GM18867 (cell line): ENCODE results near the gene RAB3C.

Experiments
- ATAC-seq: cut with Tn5 transposase; IDR thresholded peaks from one replicate; pipeline ENCODE4 v1.9.1; 2021; ENCODE audit warnings: mild to moderate bottlenecking, moderate library complexity; ENCODE audit not compliant: unreplicated experiment

RAB3C gene

DNA sequence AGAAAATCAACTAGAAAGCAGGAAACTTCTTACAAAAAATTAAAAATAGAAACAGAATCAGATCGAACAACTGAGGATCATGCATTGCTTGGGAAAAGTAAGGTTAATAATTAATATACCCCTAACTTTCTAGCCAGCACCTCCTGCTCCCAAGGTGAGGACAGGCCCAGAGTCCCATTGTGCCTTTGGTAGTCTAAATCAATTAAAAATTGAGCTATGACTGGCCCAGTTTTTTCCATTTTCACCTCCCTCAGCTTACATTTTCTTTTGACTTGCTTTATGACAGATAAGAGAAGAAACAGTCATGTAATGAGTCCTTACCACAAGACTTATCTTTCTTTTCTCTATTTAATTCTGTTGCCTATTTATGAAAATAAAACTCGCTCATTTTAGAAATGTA is 182.2 kb downstream of the RAB3C start:
- no peak for ATAC-seq

- no peak for ATAC-seq
These were observed 184.2 kb downstream of the RAB3C start for GRCh38 chr5:58767104-58767503.

DNA sequence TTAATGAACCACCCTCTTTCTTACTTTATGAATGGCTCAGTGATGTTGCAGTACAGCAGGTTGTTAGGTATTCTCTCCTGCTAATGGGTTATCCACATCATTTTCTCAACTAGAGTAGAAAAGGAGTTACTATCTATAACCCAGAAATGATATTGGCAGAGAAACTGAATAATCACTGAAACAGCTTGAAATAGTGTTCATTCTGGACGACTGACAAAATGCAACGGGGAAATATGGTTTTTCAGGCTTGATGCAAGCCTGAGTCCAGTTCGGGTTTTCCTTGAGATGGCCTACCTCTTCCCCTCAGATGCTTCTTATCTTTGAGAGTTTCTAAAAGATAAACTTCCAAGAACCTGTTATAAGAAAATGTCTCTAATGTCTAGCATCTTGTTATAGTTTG is 187.3 kb downstream of the RAB3C start:
- no peak for ATAC-seq

GRCh38 chr5:58771796-58772195 is 188.9 kb downstream of the RAB3C start:
- no peak for ATAC-seq

DNA sequence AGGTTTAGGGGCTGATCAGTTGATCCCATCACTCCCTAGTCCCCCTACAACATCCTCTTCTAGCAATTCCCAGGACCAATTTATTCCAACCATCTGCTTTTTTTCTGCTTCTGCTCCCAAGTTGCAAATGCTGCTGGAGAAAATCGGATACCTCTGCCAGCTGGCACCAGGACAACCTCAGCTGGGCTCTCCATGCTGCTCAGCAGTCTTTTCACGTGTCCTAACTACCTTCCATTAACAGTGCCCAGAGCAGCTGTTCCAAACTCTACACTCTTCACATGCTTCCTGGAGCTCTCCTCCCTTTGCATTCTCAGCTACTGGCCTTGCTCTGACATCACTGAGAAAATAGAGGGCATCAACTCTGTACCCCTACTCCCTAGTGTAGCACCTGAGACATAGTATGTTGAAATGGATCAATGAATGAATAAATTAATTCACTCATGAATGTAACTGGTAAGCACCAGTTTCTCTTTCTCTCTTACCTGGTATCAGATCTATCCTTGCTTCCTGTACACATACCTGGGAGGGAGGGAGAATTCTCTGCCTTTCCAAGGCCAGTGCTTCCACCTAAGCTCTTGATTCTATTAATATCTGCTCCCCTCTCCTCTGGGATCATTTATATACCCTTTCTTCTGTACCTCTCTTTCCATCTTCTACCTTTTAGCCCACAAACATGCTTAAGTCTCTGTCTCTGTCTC is 191.0 kb downstream of the RAB3C start:
- ATAC-seq, result no peak

GRCh38 chr5:58774937-58775336 is 192.1 kb downstream of the RAB3C start:
- no peak for ATAC-seq

DNA sequence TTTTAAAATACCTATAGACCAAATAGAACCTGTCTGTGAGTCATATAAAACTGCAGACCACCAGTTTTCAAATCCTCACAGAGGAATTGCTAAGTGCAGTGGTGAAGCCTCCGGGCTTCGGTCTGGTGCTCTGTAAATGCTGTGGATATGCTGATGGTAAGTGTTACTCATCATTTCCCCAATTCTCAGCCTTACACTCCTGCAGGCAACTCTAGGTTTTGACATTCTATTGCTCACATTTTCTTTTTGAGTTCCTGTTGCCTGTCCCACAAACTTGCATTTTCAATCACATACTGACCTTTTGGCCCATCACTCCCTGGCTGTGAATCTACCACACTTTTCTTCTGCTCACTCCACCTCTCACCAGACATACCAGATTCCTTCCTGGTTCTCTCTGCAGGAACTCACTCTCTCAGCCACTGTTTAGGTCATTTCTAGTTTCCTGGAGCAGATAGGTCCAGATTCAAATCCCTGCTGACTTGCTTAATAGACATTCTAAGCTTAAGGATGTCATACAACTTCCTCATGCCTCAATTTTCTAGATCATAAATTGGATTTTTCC is 192.9 kb downstream of the RAB3C start:
- ATAC-seq, result peak; percentile 90

DNA sequence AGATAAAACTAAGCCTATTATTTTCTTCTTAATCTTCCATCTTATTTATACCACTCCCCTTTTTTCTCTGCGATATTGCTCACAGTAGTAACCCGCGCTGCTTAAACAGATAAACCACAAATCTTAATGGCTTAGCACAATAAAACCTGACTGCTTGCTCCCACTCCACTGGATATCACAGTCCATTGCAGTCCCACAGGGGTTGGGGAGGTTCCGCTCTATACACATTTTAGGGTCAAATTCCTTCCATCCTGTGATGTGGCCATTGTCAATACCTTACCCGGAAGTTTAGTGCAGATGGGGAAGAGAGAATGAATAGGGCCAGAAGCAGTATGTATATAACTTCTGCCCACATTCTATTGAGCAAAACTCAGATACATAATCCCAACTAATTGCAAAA is 193.7 kb downstream of the RAB3C start:
- ATAC-seq, result no peak

DNA sequence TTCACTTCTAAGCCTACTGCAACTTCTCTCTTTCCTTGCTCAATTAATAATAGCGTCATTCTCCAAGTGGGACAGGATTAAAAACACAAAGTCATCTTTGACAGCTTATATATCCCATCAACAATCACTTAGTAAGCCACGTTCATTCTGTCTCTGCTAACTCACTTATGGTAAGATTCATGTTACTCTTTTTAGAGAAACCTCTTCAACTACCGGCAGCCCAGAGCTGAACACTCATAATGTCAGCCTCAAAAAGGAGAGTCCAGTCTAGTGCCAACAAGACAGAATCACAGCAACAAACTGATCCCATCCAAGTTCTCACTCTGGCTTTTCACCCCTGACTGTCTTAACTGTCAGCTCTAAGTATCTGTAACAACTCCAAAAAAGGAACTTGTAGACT is 196.0 kb downstream of the RAB3C start:
- ATAC-seq, result no peak

GRCh38 chr5:58786035-58786434 is 203.2 kb downstream of the RAB3C start:
- no peak for ATAC-seq

- no peak for ATAC-seq
These were observed 203.9 kb downstream of the RAB3C start for GRCh38 chr5:58786711-58787303.

- no peak for ATAC-seq
These were observed 205.1 kb downstream of the RAB3C start for GRCh38 chr5:58787987-58788386.

- ATAC-seq, result no peak
These were observed 211.2 kb downstream of the RAB3C start for GRCh38 chr5:58793888-58794657.

GRCh38 chr5:58794875-58795274 is 212.0 kb downstream of the RAB3C start:
- ATAC-seq, result no peak

GRCh38 chr5:58795327-58795726 is 212.5 kb downstream of the RAB3C start:
- ATAC-seq, result no peak

DNA sequence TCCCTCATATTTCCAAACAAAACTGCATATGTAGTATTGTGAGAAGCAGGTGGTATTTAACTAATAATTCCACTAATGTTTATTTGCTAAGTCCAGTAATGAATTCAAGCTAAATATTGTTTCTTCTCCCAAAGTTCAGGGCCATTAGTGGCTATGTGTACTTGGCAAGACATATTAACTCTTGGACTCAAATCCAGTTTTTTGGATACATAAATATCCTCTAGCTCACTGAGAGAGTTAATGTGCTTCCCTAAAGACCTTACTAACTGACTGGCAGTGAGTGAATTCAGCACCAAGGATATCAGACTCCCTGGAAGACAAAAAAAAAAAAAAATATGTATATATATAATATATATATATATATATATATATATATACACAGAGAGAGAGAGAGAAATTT is 214.1 kb downstream of the RAB3C start:
- no peak for ATAC-seq

DNA sequence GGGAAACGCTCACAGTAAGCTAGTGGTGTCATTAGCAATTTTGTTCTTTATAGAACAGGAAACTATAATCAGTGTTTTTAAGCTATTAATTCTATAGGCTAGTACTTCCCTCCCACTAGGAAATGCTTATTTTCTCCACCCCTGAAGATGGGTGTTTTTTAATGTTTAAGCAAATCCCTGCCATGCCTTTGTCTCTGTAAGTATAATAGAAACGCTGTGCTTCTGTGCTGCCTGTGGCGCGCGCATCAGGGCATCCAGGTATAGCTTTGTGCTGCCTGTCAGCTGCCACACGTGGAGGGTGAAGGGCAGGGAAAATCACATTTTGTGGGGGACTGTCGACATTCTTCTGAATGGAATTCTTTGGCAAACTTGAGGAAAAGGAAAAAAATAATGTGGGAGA is 217.5 kb downstream of the RAB3C start:
- ATAC-seq, result no peak

DNA sequence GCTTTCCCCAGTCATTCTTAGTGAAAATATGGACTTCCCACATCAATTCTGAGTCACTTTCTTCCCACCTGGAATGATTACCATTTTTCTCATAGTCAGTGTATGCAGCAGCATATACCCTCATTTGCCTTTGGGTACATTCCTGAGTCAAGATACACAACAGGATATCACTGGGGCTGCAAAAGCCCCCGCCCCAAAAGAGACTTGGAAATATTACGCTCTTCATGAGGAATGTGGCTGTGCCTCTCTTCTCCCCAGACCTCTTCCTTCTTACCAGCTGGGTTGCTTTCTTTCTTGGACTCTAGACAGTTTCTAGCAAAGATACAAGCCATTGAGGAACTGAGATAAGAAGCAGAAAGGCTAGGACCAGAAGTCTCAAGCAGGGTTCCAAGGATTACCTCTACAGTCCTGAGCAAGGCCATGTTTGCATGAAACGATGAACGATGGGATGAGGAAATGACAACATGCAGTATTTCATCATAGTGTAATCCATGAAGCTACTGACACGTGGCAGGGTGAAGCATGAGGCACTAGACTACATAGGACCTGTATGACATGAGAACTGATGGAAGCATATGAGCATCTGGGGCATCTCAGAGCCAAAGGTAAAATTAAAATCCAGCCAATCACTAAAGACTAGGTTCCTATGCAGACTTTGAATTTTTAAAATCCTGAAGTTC is 218.1 kb downstream of the RAB3C start:
- no peak for ATAC-seq

GRCh38 chr5:58803056-58803455 is 220.2 kb downstream of the RAB3C start:
- ATAC-seq, result no peak

DNA sequence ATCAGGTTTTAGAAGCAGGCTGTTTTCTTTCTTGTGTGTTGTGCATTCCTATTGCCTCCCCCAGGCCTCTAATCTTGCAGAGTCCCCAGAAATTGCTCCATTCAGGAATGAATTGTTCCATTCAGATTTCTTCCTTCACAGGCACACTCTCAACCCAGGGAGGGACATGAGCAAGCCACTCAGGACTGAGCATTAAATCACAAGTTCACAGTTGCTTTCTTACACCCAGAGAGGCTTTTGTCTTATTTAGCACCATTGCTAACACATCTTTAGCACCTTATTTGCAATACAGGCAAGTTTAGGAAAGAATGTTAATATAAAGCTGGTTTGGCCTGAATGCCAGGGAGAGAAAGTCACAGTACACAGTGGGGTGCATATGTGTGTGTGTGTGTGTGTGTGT is 221.4 kb downstream of the RAB3C start:
- no peak for ATAC-seq

- ATAC-seq, result no peak
These were observed 227.2 kb downstream of the RAB3C start for GRCh38 chr5:58810086-58810485.
